DND-41 (cell line): Measurements from ENCODE around the gene DENND2A.

Source experiments
- EZH2 ChIP-seq: IDR thresholded peaks from 3 replicates; pipeline ENCODE4 v1.6.1; 2012; ENCODE audit warnings: borderline replicate concordance, low read depth, mild to moderate bottlenecking, moderate library complexity, low read length, inconsistent platforms; ENCODE audit not compliant: severe bottlenecking
- TF ChIP-seq, protein P1 (sequence below): IDR thresholded peaks from 2 replicates; pipeline ENCODE4 v1.5.1; 2012; ENCODE audit warnings: borderline replicate concordance, low read length, moderate library complexity, mild to moderate bottlenecking; ENCODE audit not compliant: poor library complexity, severe bottlenecking; ENCODE audit errors: extremely low read depth

DNA sequence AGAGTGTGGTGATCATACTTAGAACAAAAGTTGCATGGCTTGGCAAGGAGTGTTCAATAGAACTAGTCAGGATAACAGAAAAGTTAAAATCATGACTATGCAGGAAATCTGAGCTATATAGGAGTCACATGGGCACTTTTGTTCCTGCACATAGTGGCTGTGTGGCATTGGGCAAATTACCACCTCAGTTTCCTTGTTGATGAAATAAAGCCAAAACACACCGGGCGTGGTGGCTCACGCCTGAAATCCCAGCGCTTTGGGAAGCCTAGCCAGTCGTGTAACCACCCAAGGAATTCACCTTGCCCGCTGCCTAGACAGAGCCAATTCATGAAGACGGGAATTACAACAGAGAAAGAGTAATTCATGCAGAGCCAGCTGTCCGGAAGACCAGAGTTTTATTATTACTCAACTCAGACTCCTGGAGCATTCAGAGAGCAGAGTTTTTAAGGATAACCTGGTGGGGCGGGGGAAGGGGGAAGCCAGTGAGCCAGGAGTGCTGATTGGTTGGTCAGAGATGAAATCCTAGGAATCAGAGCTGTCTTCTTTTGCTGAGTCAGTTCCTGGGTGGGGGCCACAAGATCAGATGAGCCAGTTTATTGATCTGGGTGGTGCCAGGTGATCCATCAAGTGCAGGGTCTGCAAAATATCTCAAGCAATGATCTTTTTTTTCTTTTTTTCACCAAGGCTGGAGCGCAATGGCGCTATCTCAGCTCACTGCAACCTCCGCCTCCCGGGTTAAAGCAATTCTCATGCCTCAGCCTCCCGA, 154.9 kb downstream of the DENND2A start:
- TF ChIP-seq, protein P1, sequence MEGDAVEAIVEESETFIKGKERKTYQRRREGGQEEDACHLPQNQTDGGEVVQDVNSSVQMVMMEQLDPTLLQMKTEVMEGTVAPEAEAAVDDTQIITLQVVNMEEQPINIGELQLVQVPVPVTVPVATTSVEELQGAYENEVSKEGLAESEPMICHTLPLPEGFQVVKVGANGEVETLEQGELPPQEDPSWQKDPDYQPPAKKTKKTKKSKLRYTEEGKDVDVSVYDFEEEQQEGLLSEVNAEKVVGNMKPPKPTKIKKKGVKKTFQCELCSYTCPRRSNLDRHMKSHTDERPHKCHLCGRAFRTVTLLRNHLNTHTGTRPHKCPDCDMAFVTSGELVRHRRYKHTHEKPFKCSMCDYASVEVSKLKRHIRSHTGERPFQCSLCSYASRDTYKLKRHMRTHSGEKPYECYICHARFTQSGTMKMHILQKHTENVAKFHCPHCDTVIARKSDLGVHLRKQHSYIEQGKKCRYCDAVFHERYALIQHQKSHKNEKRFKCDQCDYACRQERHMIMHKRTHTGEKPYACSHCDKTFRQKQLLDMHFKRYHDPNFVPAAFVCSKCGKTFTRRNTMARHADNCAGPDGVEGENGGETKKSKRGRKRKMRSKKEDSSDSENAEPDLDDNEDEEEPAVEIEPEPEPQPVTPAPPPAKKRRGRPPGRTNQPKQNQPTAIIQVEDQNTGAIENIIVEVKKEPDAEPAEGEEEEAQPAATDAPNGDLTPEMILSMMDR = no peak
- TF ChIP-seq EZH2 = no peak
